K562 (cell line): ENCODE measurements around the gene GOLGA6L6. TPM values are rescaled to one million over a fixed set of nuclear protein-coding genes. Genes with fewer than 3 reads are reported as not detected.
"Not testable (repeated sequence)": the region's sequence is repeated elsewhere in the genome, so short reads cannot be mapped to it uniquely, and the experiment has no call there.

Experiments
- ATAC-seq: fragments of 200-7000 bp; cut with Tn5 transposase; 3 replicates; pipeline ENCODE4 v1.9.1; 2020; ENCODE audit warnings: moderate library complexity
- BruUV-seq: library from RNA; stranded (reverse); fragments of 400-500 nt; replicated peaks from 2 replicates; lab custom pipeline; 2021; lab: Mats Ljungman, UMichigan
- CTCF ChIA-PET: fragments of 300-600 bp; formaldehyde crosslinking; extraction: SDS; loops from one replicate; lab custom pipeline; 2021; ENCODE audit warnings: low intra/inter-chr PET ratio; lab: Yijun Ruan, JAX
- POLR2A ChIA-PET: fragments of 300-600, 350-650 bp; sonication (Branson Sonifier 250); formaldehyde crosslinking; extraction: SDS; loops from one replicate; lab custom pipeline; 2021; ENCODE audit warnings: antibody characterized with exemption, inconsistent platforms; lab: Yijun Ruan, JAX
- DNase-seq, 4 experiments: peaks; one replicate each; pipeline versions ENCODE4 v3.0.0 to v3.0.0-alpha.2; 2011 to 2018; ENCODE audit warnings: low spot score in 3 of 4, mixed read lengths in 3 of 4; ENCODE audit errors: extremely low read depth in 1 of 4
- FAIRE-seq: peaks from 2 replicates; lab custom pipeline; 2011; peaks lifted over from hg19 to GRCh38; lab: Jason Lieb, UNC
- H2AFZ ChIP-seq: 2 replicates; pipeline ENCODE4 v1.6.0; 2011; ENCODE audit warnings: low read depth, low read length, control low read depth, inconsistent platforms
- H3K27ac ChIP-seq: fragments of 200-600 bp; 3 replicates; pipeline ENCODE4 v1.8.0; 2011; ENCODE audit warnings: low read depth, mild to moderate bottlenecking, control low read depth, inconsistent platforms, low read length, moderate library complexity, mixed read lengths; ENCODE audit errors: extremely low read depth
- H3K27me3 ChIP-seq, 2 experiments: fragments of 300-600 bp in 1 of 2; 2 replicates in 1 of 2; 3 replicates in 1 of 2; pipeline versions ENCODE4 v1.6.0 to v1.8.0; 2011; ENCODE audit warnings: inconsistent platforms in 2 of 2, low read length in 2 of 2, mild to moderate bottlenecking in 1 of 2, mixed read lengths in 1 of 2, moderate library complexity in 1 of 2; ENCODE audit not compliant: control insufficient read depth in 2 of 2, insufficient read depth in 2 of 2
- H3K36me3 ChIP-seq: fragments of 300-600 bp; 3 replicates; pipeline ENCODE4 v1.8.0; 2011; ENCODE audit warnings: mild to moderate bottlenecking, low read length, inconsistent platforms; ENCODE audit not compliant: control insufficient read depth, insufficient read depth
- H3K4me1 ChIP-seq, 2 experiments: fragments of 200-600 bp in 1 of 2; replicated peaks in 1 of 2; 2 replicates in 1 of 2; 3 replicates in 1 of 2; pipeline versions ENCODE4 v1.5.1 to v1.8.0; 2011; ENCODE audit warnings: inconsistent platforms in 2 of 2, low read length in 2 of 2, mild to moderate bottlenecking in 1 of 2, mixed read lengths in 1 of 2, moderate library complexity in 1 of 2; ENCODE audit not compliant: control insufficient read depth in 2 of 2, insufficient read depth in 2 of 2
- H3K4me2 ChIP-seq: 2 replicates; pipeline ENCODE4 v1.6.1; 2011; ENCODE audit warnings: low read length, control low read depth, inconsistent platforms, mixed read lengths; ENCODE audit not compliant: insufficient read depth
- H3K4me3 ChIP-seq: fragments of 200-600 bp; sonication (generic), shearing (Covaris generic); 2 replicates; pipeline ENCODE4 v1.5.1; 2016; ENCODE audit warnings: control low read depth, inconsistent platforms
- H3K79me2 ChIP-seq: fragments of 200-600 bp; 3 replicates; pipeline ENCODE4 v1.8.0; 2011; ENCODE audit warnings: low read length, inconsistent platforms; ENCODE audit not compliant: control insufficient read depth, insufficient read depth
- H3K9ac ChIP-seq, 2 experiments: 2 replicates each; pipeline versions ENCODE4 v1.6.0 to v1.6.1; 2011; ENCODE audit warnings: low read depth in 2 of 2, low read length in 2 of 2, control low read depth in 1 of 2, inconsistent platforms in 1 of 2, mild to moderate bottlenecking in 1 of 2, mixed read lengths in 1 of 2; ENCODE audit not compliant: insufficient read depth in 1 of 2
- H3K9me1 ChIP-seq: one replicate; pipeline ENCODE4 v1.6.0; 2011; ENCODE audit warnings: inconsistent platforms, mild to moderate bottlenecking, low read length, moderate library complexity; ENCODE audit not compliant: control insufficient read depth, insufficient read depth
- H3K9me3 ChIP-seq: replicated peaks from 2 replicates; pipeline ENCODE4 v1.5.1; 2011; ENCODE audit warnings: low read depth, low read length, inconsistent platforms; ENCODE audit not compliant: control insufficient read depth, insufficient read depth
- H4K20me1 ChIP-seq: replicated peaks from 2 replicates; pipeline ENCODE4 v1.6.1; 2011; ENCODE audit warnings: low read length, inconsistent platforms, mixed read lengths; ENCODE audit not compliant: control insufficient read depth, insufficient read depth
- WGBS: fragments of 100-300 bp; shearing (Covaris generic); methylation state at CpG from one replicate; pipeline ENCODE4 v1.1.6; 2016; ENCODE audit warnings: low coverage, mixed read lengths; ENCODE audit not compliant: insufficient coverage; ENCODE audit errors: missing lambda C conversion rate; 5-methylcytosine and 5-hydroxymethylcytosine counted together
- in situ Hi-C: fragments of 300-500 bp; cut with MboI; formaldehyde crosslinking; loops from 4 replicates; pipeline ENCODE4 v1.15.0; 2018; ENCODE audit warnings: inconsistent platforms, mixed read lengths
- intact Hi-C: fragments of 100-400 bp; cut with micrococcal nuclease; formaldehyde crosslinking; loops from 2 replicates; pipeline ENCODE4 v1.14.2; 2022
- polyA plus RNA-seq, 8 experiments: library from polyadenylated mRNA; depleted of rRNA in 4 of 8; stranded (reverse) in 5 of 8; unstranded in 3 of 8; fragments of >200 nt; fragmentation: Nextera tagmentation in 2 of 8; fragmentation: Illumina TruSeq in 1 of 8; extraction: Ambion mirVana in 2 of 8; extraction: Trizol in 1 of 8; gene quantifications; 2 replicates each; pipeline versions ENCODE4 v1.2.1 to v1.2.3, GENCODE V29; 2011 to 2014; ENCODE audit warnings: inconsistent platforms in 1 of 8, missing spikeins in 1 of 8
- total RNA-seq, 7 experiments: library from RNA; depleted of rRNA in 6 of 7; stranded (reverse); fragments of >200 nt in 6 of 7; fragmentation: Illumina TruSeq in 2 of 7; extraction: Trizol in 2 of 7; gene quantifications; 2 replicates each; pipeline versions ENCODE4 v1.2.1 to v1.2.3, GENCODE V29; 2011 to 2021; ENCODE audit warnings: low replicate concordance in 1 of 7

The GOLGA6L6 gene
- total and polyA plus RNA-seq, 9 of the 15 experiments (the other 6 are each of a cell fraction or from before 2014, with no cell fraction given): not detected

- H3K9ac ChIP-seq, H3K9me1 ChIP-seq, H3K4me3 ChIP-seq, H4K20me1 ChIP-seq, H3K36me3 ChIP-seq, intact Hi-C loops, H3K27ac ChIP-seq, H3K79me2 ChIP-seq, ATAC-seq, CTCF ChIA-PET, DNase-seq, FAIRE-seq, H2AFZ ChIP-seq, H3K4me2 ChIP-seq, BruUV-seq, H3K4me1 ChIP-seq, POLR2A ChIA-PET, H3K27me3 ChIP-seq, H3K9me3 ChIP-seq: not testable (repeated sequence)
- in situ Hi-C loops: loop anchor here (5.0 kb wide), 1 partner anchor 1838 kb away; no protein-coding TSS in a partner anchor
- no CpG with 5 or more reads among the region's 14 CpGs for WGBS
These were observed 38.1 kb upstream of the GOLGA6L6 start for GRCh38 chr15:20579662-20580061.

- DNase-seq, H2AFZ ChIP-seq, POLR2A ChIA-PET, ATAC-seq, H3K9ac ChIP-seq, H3K79me2 ChIP-seq, FAIRE-seq, in situ Hi-C loops, H3K36me3 ChIP-seq, H3K4me1 ChIP-seq, H3K27ac ChIP-seq, H3K9me1 ChIP-seq, H3K4me2 ChIP-seq, H3K9me3 ChIP-seq, intact Hi-C loops, BruUV-seq, H4K20me1 ChIP-seq, H3K4me3 ChIP-seq, H3K27me3 ChIP-seq, CTCF ChIA-PET: not testable (repeated sequence)
- no CpG with 5 or more reads among the region's 19 CpGs for WGBS
These were observed 9.7 kb upstream of the GOLGA6L6 start for GRCh38 chr15:20551289-20551688.

GRCh38 chr15:20505926-20506658 lies 35.5 kb downstream of the GOLGA6L6 start:
- BruUV-seq, H3K36me3 ChIP-seq, H3K9ac ChIP-seq, intact Hi-C loops, H3K79me2 ChIP-seq, H2AFZ ChIP-seq, H3K4me3 ChIP-seq, DNase-seq, H3K4me1 ChIP-seq, H3K27ac ChIP-seq, in situ Hi-C loops, H4K20me1 ChIP-seq, H3K27me3 ChIP-seq, H3K9me1 ChIP-seq, CTCF ChIA-PET, H3K9me3 ChIP-seq, FAIRE-seq, H3K4me2 ChIP-seq, ATAC-seq, POLR2A ChIA-PET: not testable (repeated sequence)
- WGBS: no CpG with 5 or more reads among the region's 87 CpGs

GRCh38 chr15:20502839-20503238 lies 38.8 kb downstream of the GOLGA6L6 start:
- H3K4me1 ChIP-seq, H3K36me3 ChIP-seq, H3K27ac ChIP-seq, POLR2A ChIA-PET, H3K27me3 ChIP-seq, ATAC-seq, intact Hi-C loops, H2AFZ ChIP-seq, H4K20me1 ChIP-seq, H3K79me2 ChIP-seq, in situ Hi-C loops, H3K9me3 ChIP-seq, CTCF ChIA-PET, H3K4me3 ChIP-seq, H3K4me2 ChIP-seq, FAIRE-seq, DNase-seq, H3K9ac ChIP-seq, H3K9me1 ChIP-seq: not testable (repeated sequence)
- WGBS: no CpG with 5 or more reads among the region's 3 CpGs
- BruUV-seq: TSS peak; percentile 85
